LNCaP clone FGC (cell line): ENCODE data around the gene CLCN6.

Experiments
- DNase-seq: peaks from one replicate; pipeline ENCODE4 v3.0.0-alpha.2; 2011; ENCODE audit warnings: low read depth
- H3K4me3 ChIP-seq: 2 replicates; pipeline ENCODE4 v1.5.1; 2011; ENCODE audit warnings: mild to moderate bottlenecking, low read depth, low read length, control low read depth
- TF ChIP-seq, protein P1 (sequence below): IDR thresholded peaks from 2 replicates; pipeline ENCODE4 v1.5.1; 2012; ENCODE audit warnings: mild to moderate bottlenecking; ENCODE audit not compliant: control insufficient read depth, insufficient read depth; ENCODE audit errors: extremely low read depth

CLCN6 gene

DNA sequence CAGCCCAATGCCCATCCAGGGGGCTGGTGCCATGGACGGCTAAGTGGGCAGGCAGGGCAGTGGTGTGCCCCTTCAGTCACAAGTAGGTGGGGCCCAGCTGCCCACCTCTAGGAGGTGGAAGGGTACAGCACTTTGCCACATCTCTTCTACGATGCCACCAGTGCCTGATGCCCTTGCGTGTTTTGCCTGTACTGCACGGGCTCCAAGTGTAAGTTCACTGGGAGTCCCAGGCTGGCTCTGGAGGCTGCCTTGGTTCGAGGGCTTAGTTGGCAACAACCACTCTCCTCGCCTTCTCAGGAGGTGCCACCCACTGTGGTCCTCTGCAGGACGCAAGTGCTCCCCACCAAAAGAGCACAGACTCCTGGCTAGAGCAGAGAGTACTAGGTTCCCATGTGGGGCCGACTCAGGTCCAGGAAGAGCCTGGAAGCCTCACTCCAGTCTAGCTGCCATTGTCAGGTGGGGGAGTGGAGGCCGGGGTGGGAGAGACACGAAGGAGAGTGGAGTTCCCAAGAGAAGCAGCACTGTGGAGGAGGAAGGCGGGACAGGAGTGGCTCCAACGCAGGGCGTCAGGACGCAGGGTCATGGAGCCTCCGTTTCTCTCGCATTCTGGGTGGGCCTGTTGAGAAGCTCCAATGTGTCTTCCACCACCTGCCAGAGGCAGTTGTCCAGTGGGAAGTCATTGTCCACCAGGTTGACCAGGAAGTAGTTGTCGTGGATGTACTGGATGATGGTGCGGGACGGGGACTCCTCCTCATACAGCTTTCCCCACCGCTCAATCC, 15.7 kb upstream of the CLCN6 start:
- H3K4me3 ChIP-seq, result no peak overlapping the region
- TF ChIP-seq, protein P1, sequence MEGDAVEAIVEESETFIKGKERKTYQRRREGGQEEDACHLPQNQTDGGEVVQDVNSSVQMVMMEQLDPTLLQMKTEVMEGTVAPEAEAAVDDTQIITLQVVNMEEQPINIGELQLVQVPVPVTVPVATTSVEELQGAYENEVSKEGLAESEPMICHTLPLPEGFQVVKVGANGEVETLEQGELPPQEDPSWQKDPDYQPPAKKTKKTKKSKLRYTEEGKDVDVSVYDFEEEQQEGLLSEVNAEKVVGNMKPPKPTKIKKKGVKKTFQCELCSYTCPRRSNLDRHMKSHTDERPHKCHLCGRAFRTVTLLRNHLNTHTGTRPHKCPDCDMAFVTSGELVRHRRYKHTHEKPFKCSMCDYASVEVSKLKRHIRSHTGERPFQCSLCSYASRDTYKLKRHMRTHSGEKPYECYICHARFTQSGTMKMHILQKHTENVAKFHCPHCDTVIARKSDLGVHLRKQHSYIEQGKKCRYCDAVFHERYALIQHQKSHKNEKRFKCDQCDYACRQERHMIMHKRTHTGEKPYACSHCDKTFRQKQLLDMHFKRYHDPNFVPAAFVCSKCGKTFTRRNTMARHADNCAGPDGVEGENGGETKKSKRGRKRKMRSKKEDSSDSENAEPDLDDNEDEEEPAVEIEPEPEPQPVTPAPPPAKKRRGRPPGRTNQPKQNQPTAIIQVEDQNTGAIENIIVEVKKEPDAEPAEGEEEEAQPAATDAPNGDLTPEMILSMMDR, result no peak
- no peak for DNase-seq

GRCh38 chr1:11790880-11791715, 14.9 kb upstream of the CLCN6 start:
- DNase-seq, result no peak
- TF ChIP-seq, protein P1, result no peak
- no peak overlapping the region for H3K4me3 ChIP-seq

DNA sequence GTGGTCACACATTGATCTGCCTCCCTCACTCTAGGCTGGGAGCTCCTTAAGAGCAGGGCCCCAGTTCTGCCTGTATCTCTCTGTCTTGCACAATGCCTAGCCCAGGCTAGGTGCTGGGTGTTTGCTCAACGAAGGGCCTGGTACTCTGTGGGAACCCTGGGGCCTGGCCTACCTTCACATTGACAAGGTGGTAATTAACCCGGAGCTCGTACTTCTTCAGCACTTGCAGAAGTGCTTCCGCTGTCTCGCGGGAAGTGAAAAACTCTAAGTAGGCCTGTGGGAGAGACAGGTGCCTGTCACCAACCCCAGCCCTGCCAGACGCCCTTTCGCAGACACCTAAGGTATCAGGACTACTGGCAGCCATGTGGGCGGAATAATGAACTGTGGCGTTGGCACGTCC, 13.9 kb upstream of the CLCN6 start:
- TF ChIP-seq, protein P1, result no peak
- no peak for DNase-seq
- H3K4me3 ChIP-seq, result no peak overlapping the region

GRCh38 chr1:11793819-11794218, 12.2 kb upstream of the CLCN6 start:
- DNase-seq, result no peak
- no peak overlapping the region for H3K4me3 ChIP-seq
- TF ChIP-seq, protein P1, result no peak

- no peak overlapping the region for H3K4me3 ChIP-seq
- TF ChIP-seq, protein P1, result no peak
- DNase-seq, result no peak
Observed at GRCh38 chr1:11794446-11795237, 11.3 kb upstream of the CLCN6 start.

DNA sequence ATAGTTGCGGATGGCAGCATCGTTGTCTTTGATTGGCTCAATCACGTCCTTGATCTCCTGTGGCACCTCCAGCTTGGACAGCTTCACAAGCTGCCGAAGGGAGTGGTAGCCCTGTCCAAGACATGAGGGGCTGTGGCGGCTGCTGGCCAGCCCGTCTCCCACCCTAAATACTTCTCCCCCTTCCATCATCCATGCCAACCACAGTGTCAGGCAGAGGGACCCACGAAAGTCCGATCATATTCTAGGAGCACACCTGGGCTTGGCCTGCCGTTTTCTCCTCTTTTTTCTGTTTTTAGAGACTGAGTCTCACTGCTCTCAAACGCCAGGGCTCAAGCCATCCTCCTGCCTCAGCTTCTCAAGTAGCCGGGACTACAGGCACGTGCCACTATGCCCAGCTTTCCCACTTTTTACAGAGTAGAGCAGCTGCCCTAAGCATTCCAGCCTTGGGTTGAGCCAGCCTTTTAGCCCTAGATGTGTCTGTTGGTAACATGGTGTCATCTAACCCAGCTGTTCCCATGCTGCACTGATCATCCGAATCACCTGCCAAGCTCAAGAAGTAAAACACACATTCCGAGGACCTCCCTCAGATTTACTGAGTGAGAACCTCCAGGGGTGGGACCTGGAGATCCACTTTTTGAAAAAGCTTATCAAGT, 10.6 kb upstream of the CLCN6 start:
- TF ChIP-seq, protein P1, result no peak
- no peak for DNase-seq
- no peak overlapping the region for H3K4me3 ChIP-seq
